SK-N-SH (cell line): ENCODE data around the gene KRTAP5-4. TPM values are rescaled to one million over a fixed set of nuclear protein-coding genes. Genes with fewer than 3 reads are reported as not detected.
"Not testable (repeated sequence)": the region's sequence is repeated elsewhere in the genome, so short reads cannot be mapped to it uniquely, and the experiment has no call there.

Source experiments
- CTCF ChIA-PET: fragments of 300-600, 350-600 bp; formaldehyde crosslinking; extraction: SDS; loops from one replicate; lab custom pipeline; 2021; lab: Yijun Ruan, JAX
- POLR2A ChIA-PET: fragments of 350-600 bp; sonication (Branson Sonifier 250); formaldehyde crosslinking; extraction: SDS; loops from one replicate; lab custom pipeline; 2020; ENCODE audit warnings: antibody characterized with exemption, inconsistent platforms; lab: Yijun Ruan, JAX
- DNase-seq: peaks from one replicate; pipeline ENCODE4 v3.0.0; 2012
- H2AFZ ChIP-seq: fragments of 200-600 bp; sonication (generic); 2 replicates; pipeline ENCODE4 v1.8.1; 2016; ENCODE audit warnings: antibody characterized with exemption, mild to moderate bottlenecking, low read depth
- H3F3A ChIP-seq: fragments of 200-600 bp; sonication (generic); replicated peaks from 2 replicates; pipeline ENCODE3; 2016; ENCODE audit warnings: antibody characterized with exemption, mild to moderate bottlenecking; ENCODE audit not compliant: insufficient read depth
- H3K27ac ChIP-seq, 2 experiments: fragments of 200-500 bp in 1 of 2; fragments of 200-600 bp in 1 of 2; sonication (Bioruptor generic) in 1 of 2; sonication (generic), shearing (Covaris generic) in 1 of 2; 2 replicates each; pipeline versions ENCODE4 v1.5.1 to v1.6.1; 2014 to 2016; ENCODE audit warnings: low read depth in 2 of 2, inconsistent platforms in 1 of 2, low read length in 1 of 2, mild to moderate bottlenecking in 1 of 2, mixed read lengths in 1 of 2
- H3K27me3 ChIP-seq: fragments of 200-600 bp; sonication (generic), shearing (Covaris generic); 2 replicates; pipeline ENCODE4 v1.6.1; 2016; ENCODE audit warnings: mixed run types; ENCODE audit not compliant: insufficient read depth
- H3K36me3 ChIP-seq, 2 experiments: fragments of 200-500 bp in 1 of 2; fragments of 200-600 bp in 1 of 2; sonication (Bioruptor generic) in 1 of 2; sonication (generic) in 1 of 2; replicated peaks in 1 of 2; 2 replicates each; pipeline versions ENCODE3 to v1.5.1; 2014 to 2016; ENCODE audit warnings: low read length in 1 of 2, mild to moderate bottlenecking in 1 of 2; ENCODE audit not compliant: insufficient read depth in 2 of 2, control insufficient read depth in 1 of 2
- H3K4me1 ChIP-seq, 2 experiments: fragments of 200-500 bp in 1 of 2; fragments of 200-600 bp in 1 of 2; sonication (Bioruptor generic) in 1 of 2; sonication (generic), shearing (Covaris generic) in 1 of 2; 2 replicates each; pipeline versions ENCODE4 v1.5.1 to v1.6.1; 2014 to 2016; ENCODE audit warnings: low read depth in 1 of 2, low read length in 1 of 2, mixed run types in 1 of 2; ENCODE audit not compliant: insufficient read depth in 2 of 2, control insufficient read depth in 1 of 2
- H3K4me2 ChIP-seq: fragments of 200-600 bp; sonication (generic), shearing (Covaris generic); 2 replicates; pipeline ENCODE4 v1.6.1; 2017; ENCODE audit warnings: mixed run types
- H3K4me3 ChIP-seq, 2 experiments: fragments of 200-500 bp in 1 of 2; fragments of 200-600 bp in 1 of 2; sonication (Bioruptor generic) in 1 of 2; sonication (generic), shearing (Covaris generic) in 1 of 2; 2 replicates each; pipeline versions ENCODE4 v1.5.1 to v1.8.1; 2014 to 2016; ENCODE audit warnings: low read depth in 2 of 2, inconsistent platforms in 1 of 2, low read length in 1 of 2, mild to moderate bottlenecking in 1 of 2, mixed read lengths in 1 of 2, moderate library complexity in 1 of 2
- H3K79me2 ChIP-seq: fragments of 200-600 bp; sonication (generic); 2 replicates; pipeline ENCODE4 v1.8.1; 2017; ENCODE audit warnings: mild to moderate bottlenecking; ENCODE audit not compliant: insufficient read depth
- H3K9ac ChIP-seq: fragments of 200-600 bp; sonication (generic); 2 replicates; pipeline ENCODE4 v1.6.1; 2017; ENCODE audit warnings: mixed run types
- H3K9me2 ChIP-seq: fragments of 200-600 bp; sonication (generic); 2 replicates; pipeline ENCODE4 v1.6.1; 2017; ENCODE audit warnings: mixed run types
- H3K9me3 ChIP-seq: fragments of 200-600 bp; sonication (generic); 2 replicates; pipeline ENCODE4 v1.6.1; 2017; ENCODE audit warnings: mixed run types, mild to moderate bottlenecking, moderate library complexity
- H4K20me1 ChIP-seq: fragments of 200-600 bp; sonication (generic); 2 replicates; pipeline ENCODE4 v1.6.1; 2017; ENCODE audit warnings: mild to moderate bottlenecking, mixed run types; ENCODE audit not compliant: insufficient read depth
- EZH2phosphoT487 ChIP-seq: fragments of 200-600 bp; sonication (generic); IDR thresholded peaks from 2 replicates; pipeline ENCODE4 v1.6.1; 2017; ENCODE audit warnings: low read depth, mixed run types, mild to moderate bottlenecking, antibody characterized with exemption, moderate library complexity, borderline replicate concordance
- GATA2 ChIP-seq: sonication (generic); formaldehyde crosslinking; IDR thresholded peaks from 2 replicates; pipeline ENCODE4 v1.5.0; 2020; ENCODE audit warnings: mild to moderate bottlenecking, missing genetic modification reagents
- IRF3 ChIP-seq: fragments of 150-350 bp; IDR thresholded peaks from 2 replicates; pipeline ENCODE4 v1.6.1; 2016; ENCODE audit warnings: mild to moderate bottlenecking, low read depth, low read length
- MEF2A ChIP-seq: IDR thresholded peaks from 2 replicates; pipeline ENCODE4 v1.4.0; 2012; ENCODE audit warnings: low read depth, borderline replicate concordance
- NFIC ChIP-seq: IDR thresholded peaks from 2 replicates; pipeline ENCODE4 v1.4.0; 2012; ENCODE audit warnings: borderline replicate concordance
- PBX3 ChIP-seq: IDR thresholded peaks from 2 replicates; pipeline ENCODE4; 2012
- POLR2AphosphoS5 ChIP-seq: IDR thresholded peaks from 2 replicates; pipeline ENCODE4 v1.6.1; 2012; ENCODE audit warnings: low read depth, low read length
- RCOR1 ChIP-seq: fragments of 150-350 bp; IDR thresholded peaks from 2 replicates; pipeline ENCODE4 v1.6.1; 2017; ENCODE audit warnings: antibody characterized with exemption, low read length
- SMC3 ChIP-seq: IDR thresholded peaks from 2 replicates; pipeline ENCODE4 v1.6.1; 2012; ENCODE audit warnings: low read depth, low read length, improper control_type of control experiment
- TCF12 ChIP-seq: IDR thresholded peaks from 2 replicates; pipeline ENCODE4 v1.4.0; 2012
- USF1 ChIP-seq: IDR thresholded peaks from 2 replicates; pipeline ENCODE4 v1.4.0; 2012; ENCODE audit warnings: low read depth, borderline replicate concordance
- ZBTB33 ChIP-seq: IDR thresholded peaks from 2 replicates; pipeline ENCODE4 v1.4.0; 2012; ENCODE audit warnings: low read depth, borderline replicate concordance
- WGBS: methylation state at CpG from one replicate; pipeline ENCODE4 v1.1.6; 2017; ENCODE audit warnings: low lambda C conversion rate; 5-methylcytosine and 5-hydroxymethylcytosine counted together
- polyA plus RNA-seq, 3 experiments: library from polyadenylated mRNA; depleted of rRNA; stranded (reverse); fragments of >200 nt; gene quantifications; 2 replicates each; pipeline ENCODE4 v1.2.3, GENCODE V29; 2012

The KRTAP5-4 gene
- polyA plus RNA-seq, 1 of the 3 experiments (the other 2 are of a cell fraction): not detected

- ChIA-PET CTCF (interaction anchor here (1.0 to 3.9 kb wide), 6 partner anchors 10 to 51 kb away, joined by 3 to 45 read pairs (median 6); partner anchors contain the start of gene KRTAP5-5), POLR2A (no interaction called here)
- WGBS: 0% methylated on average over 3 of the region's 4 CpGs
- H3K9ac ChIP-seq: no peak within 1 kb of the TSS
- no peaks in the 10 kb centered on the region for H3K36me3 ChIP-seq
- no peak for TF ChIP-seq IRF3
- TF ChIP-seq PBX3: no peak
- TF ChIP-seq EZH2phosphoT487: no peak
- no peak for TF ChIP-seq SMC3
- TF ChIP-seq ZBTB33: no peak
- DNase-seq: no peak
- no peak within 1 kb of the TSS for H2AFZ ChIP-seq
- H3K4me1 ChIP-seq: no peaks in the 10 kb centered on the region
- no peak within 1 kb of the TSS for H3K4me2 ChIP-seq
- H3K27me3 ChIP-seq: peaks cover 22% of the 10 kb centered on the region
- H3F3A ChIP-seq: no peaks in the 10 kb centered on the region
- no peaks in the 10 kb centered on the region for H3K79me2 ChIP-seq
- no peaks in the 10 kb centered on the region for H3K9me3 ChIP-seq
- no peak within 1 kb of the TSS for H3K4me3 ChIP-seq
- H3K27ac ChIP-seq: no peak within 1 kb of the TSS
- no peaks in the 10 kb centered on the region for H4K20me1 ChIP-seq
- no peaks in the 10 kb centered on the region for H3K9me2 ChIP-seq
Measured at GRCh38 chr11:1597994-1598380, 24.0 kb downstream of the KRTAP5-4 start, which contains the start of gene KRTAP5-2. Gene KRTAP5-2 (minus strand): TSS chr11:1598294. CDS start chr11:1598250, 44 bp downstream.

GRCh38 chr11:1597331-1597993 lies 24.5 kb downstream of the KRTAP5-4 start:
- TF ChIP-seq ZBTB33 (no peak), POLR2AphosphoS5 (no peak), MEF2A (no peak), TCF12 (no peak), NFIC (no peak), GATA2 (no peak), USF1 (no peak), EZH2phosphoT487 (no peak), RCOR1 (no peak)
- no peaks in the 10 kb centered on the region for H4K20me1 ChIP-seq
- H3K9me3 ChIP-seq: no peaks in the 10 kb centered on the region
- CTCF ChIA-PET: interaction anchor here (1.0 to 3.9 kb wide), 4 partner anchors 10 to 38 kb away, joined by 3 to 45 read pairs (median 6); partner anchors contain the start of gene KRTAP5-5
- no peak for DNase-seq
- H3K79me2 ChIP-seq: no peaks in the 10 kb centered on the region
- no peak overlapping the region for H3K4me3 ChIP-seq
- no peak overlapping the region for H2AFZ ChIP-seq
- no peak overlapping the region for H3K9ac ChIP-seq
- 38% methylated on average over 9 of the region's 10 CpGs for WGBS
- H3K4me2 ChIP-seq: no peak overlapping the region
- H3F3A ChIP-seq: no peaks in the 10 kb centered on the region
- H3K27me3 ChIP-seq: peaks cover 22% of the 10 kb centered on the region
- POLR2A ChIA-PET: no interaction called here
- H3K9me2 ChIP-seq: no peaks in the 10 kb centered on the region
- no peak overlapping the region for H3K27ac ChIP-seq
- H3K4me1 ChIP-seq: no peaks in the 10 kb centered on the region
- no peaks in the 10 kb centered on the region for H3K36me3 ChIP-seq

- H3K4me2 ChIP-seq, H3K36me3 ChIP-seq, DNase-seq, H3F3A ChIP-seq, H4K20me1 ChIP-seq, POLR2A ChIA-PET, H3K79me2 ChIP-seq, H3K9ac ChIP-seq, H3K9me3 ChIP-seq, H3K4me1 ChIP-seq, H3K4me3 ChIP-seq, H3K9me2 ChIP-seq, H2AFZ ChIP-seq, H3K27ac ChIP-seq: not testable (repeated sequence)
- 52% methylated on average over 14 of the region's 19 CpGs for WGBS
- CTCF ChIA-PET: interaction anchor here (1.0 to 3.9 kb wide), 8 partner anchors 9 to 44 kb away, joined by 3 to 45 read pairs (median 11); partner anchors contain the start of gene KRTAP5-5
- peaks cover 18% of the 10 kb centered on the region for H3K27me3 ChIP-seq
Measured at GRCh38 chr11:1596576-1597121, 25.3 kb downstream of the KRTAP5-4 start.
